Regular cardiac myocyte (primary cell): ENCODE data around the gene SYT9. TPM values are rescaled to one million over a fixed set of nuclear protein-coding genes. Genes with fewer than 3 reads are reported as not detected.

Experiments
- total RNA-seq: library from RNA; depleted of rRNA; stranded (reverse); fragments of >200 nt; gene quantifications from 2 replicates; pipeline ENCODE4 v1.2.3, GENCODE V29; 2014

SYT9 gene
- under 0.01 TPM in 1 of 2 replicates, not detected in the other for total RNA-seq

GRCh38 chr11:7251836-7252682 lies at the start of gene SYT9:
Gene SYT9 (plus strand): TSS chr11:7251904. CDS start chr11:7252187, 283 bp downstream.

GRCh38 chr11:7485186-7486097 lies 233.7 kb downstream of the SYT9 start, which contains the start of gene OLFML1:
Gene OLFML1 (plus strand): TSS chr11:7485506. CDS start chr11:7485876, 370 bp downstream.

GRCh38 chr11:7513234-7514098 lies 261.8 kb downstream of the SYT9 start, which contains the start of gene PPFIBP2:
Gene PPFIBP2 (plus strand): TSS chr11:7513999. CDS start chr11:7549476, 35,477 bp downstream.

Other genes with a start within 250 kb of the SYT9 start
- 3.1 and 3.9 TPM in 2 replicates for gene ZNF214, start 231.6 kb upstream of the SYT9 start, total RNA-seq
- under 0.01 and 0.19 TPM in 2 replicates for gene NLRP14, start 231.4 kb upstream of the SYT9 start, total RNA-seq
- under 0.01 TPM in 1 of 2 replicates, not detected in the other for gene RBMXL2, start 162.9 kb upstream of the SYT9 start, total RNA-seq
- gene OLFML1, start 233.6 kb downstream of the SYT9 start, total RNA-seq, result 5.9 and 10.7 TPM in 2 replicates